Activated CD8-positive, alpha-beta memory T cell treated with anti-CD3 and anti-CD28 coated beads, Interleukin-2, amount 50 U/mL, for 1 hour (primary cell): ENCODE data around the gene YKT6.

Experiments used
- DNase-seq: peaks from one replicate; pipeline ENCODE4 v3.0.0-alpha.2; 2020; ENCODE audit errors: extremely low read depth

Gene YKT6

DNA sequence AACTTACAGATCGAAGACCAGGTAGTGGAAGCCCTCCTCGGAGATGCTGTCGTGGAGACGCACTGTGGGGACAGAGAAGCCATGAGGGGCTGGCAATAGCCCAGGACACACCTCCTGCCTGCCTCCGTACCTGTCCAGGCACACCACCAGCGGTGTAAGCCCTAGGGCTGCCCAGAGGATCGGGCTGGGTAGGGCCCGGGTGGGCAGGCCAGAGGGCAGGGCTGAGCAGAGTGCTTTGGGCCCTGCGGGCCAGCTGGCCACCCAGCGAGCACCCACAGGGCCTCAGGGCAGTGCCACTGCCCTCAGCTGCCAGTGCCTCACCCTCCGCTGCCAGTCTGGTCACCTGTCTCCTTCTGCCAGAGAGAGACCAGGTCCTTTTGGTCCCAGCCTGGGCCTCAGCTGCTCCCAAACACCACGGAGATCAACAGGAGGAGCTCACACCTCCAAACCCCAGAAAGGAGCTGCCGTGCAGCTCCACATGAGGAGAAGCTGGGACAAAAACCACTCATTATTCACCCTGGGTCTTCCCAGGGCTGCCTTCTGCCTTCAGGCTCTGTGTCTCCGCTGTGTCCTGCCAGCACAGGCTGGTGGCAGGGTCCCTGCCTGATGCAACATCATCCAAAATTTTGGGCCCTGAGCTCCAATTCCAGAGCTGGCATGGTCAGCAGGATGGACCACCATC lies 58.2 kb downstream of the YKT6 start:
- no peak for DNase-seq

GRCh38 chr7:44259547-44260457 lies 59.0 kb downstream of the YKT6 start:
- no peak for DNase-seq

DNA sequence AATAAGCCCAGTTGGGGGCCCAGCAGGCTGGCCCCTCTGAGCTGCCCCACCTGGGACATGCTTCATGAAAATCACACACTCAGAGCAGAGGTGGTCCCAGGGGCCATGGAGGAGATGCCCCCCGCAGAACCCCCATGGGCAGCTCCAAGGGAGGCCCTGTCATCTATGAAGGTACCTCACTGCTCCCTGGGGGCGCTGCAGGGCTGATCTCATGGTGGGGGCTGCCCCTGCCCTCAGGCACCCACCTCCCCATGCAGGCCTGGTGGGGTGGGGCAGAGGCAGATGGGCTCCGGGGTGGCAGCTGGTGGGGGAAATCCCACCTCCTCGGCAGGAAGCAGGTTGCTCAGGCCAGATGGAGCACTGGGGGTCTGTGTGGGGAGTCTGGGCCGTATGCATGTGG lies 60.5 kb downstream of the YKT6 start:
- no peak for DNase-seq

DNA sequence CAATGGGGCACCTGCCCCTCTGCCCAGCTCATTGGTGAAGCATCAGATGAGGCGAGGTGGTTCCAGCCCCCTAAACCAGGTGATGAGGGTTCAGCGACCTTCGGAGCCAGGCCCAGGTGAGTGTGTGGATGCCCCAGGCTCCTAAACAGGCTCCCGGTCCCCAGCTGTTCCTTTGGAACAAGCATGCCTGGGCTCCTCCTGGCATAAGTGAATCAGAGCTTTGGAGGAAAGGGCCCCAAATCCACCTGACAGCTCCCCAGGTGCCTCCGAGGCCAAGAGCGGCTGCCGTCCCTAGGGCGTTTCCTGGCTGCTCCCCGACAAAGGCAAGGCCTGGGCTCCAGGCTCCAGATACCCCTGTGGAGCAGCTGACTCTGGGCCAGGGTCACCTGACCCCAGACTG lies 61.3 kb downstream of the YKT6 start:
- DNase-seq: no peak

- no peak for DNase-seq
Observed at GRCh38 chr7:44263326-44264082, 62.7 kb downstream of the YKT6 start.
